Measurements from ENCODE around the gene CHRNB1. TPM values are rescaled to one million over a fixed set of nuclear protein-coding genes. Genes with fewer than 3 reads are reported as not detected.
"Not testable (repeated sequence)": the region's sequence is repeated elsewhere in the genome, so short reads cannot be mapped to it uniquely, and the experiment has no call there.

The CHRNB1 gene
- total RNA-seq, 1 donor from 2014 or later = 7.5 TPM

DNA sequence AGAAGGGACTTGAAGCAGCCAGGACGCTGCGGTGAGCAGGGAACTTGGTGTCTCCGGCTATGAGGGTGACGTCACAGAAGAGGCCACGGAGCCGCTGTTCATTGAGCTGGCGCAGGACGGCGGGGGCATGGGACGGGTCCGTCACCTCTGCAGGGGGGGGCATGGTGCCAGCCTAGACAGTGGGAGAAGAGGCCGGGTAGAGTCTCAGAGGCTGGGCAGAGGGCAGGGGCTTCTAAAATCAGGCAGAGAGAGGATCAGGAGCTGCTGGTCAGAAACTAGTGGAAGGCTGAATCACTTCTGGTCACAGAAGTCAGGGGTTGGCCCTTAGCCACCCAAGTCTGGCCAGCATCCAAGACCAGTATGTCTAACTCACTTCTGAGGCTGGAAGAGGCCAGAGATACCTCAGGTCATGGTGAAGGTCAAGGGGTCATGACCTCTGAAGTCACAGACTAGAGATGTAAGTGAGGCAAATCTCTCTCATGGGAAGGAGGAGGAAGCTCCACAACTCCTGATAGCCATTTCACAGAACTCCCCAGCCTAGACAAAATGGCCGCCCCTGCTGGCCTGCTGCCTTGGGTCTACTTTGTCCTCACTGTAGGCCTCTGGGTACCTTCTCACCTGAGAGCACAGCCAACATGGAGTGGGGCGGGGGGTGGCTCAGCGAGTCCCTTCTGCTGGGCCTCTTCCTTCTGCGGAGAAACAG lies 21.9 kb downstream of the CHRNB1 start:
- no peak for DNase-seq (ENCODE audit: low read depth, low spot score)

- DNase-seq (ENCODE audit: low read depth, low spot score) = no peak
These were observed 22.6 kb downstream of the CHRNB1 start for GRCh38 chr17:7467498-7467897.

DNA sequence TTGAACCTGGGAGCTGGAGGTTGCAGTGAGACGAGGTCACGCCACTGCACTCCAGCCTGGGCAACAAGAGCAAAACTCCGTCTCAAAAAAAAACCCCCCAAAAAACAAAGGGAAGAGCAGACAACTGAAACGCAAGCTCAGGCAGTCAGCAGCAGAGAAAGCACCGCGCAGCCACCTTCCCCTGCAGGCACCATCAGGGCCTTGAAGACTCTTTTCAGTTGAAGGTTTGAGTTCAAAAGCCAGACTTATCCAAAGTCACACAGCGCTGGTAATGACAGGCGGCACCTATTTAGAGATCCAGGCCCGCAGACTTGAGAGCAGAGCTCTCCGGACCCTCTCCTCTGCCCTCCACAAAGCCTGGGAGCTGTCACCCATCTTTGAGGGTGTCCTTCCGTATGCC lies 23.4 kb downstream of the CHRNB1 start:
- no peak for DNase-seq (ENCODE audit: low read depth, low spot score)

- DNase-seq (ENCODE audit: low read depth, low spot score) = no peak
These were observed 24.0 kb downstream of the CHRNB1 start for GRCh38 chr17:7468804-7469389.

GRCh38 chr17:7469843-7470242 lies 25.0 kb downstream of the CHRNB1 start:
- DNase-seq (ENCODE audit: low read depth, low spot score) = not testable (repeated sequence)

GRCh38 chr17:7470457-7470973 lies 25.7 kb downstream of the CHRNB1 start:
- DNase-seq (ENCODE audit: low read depth, low spot score) = not testable (repeated sequence)

GRCh38 chr17:7471729-7472128 lies 26.9 kb downstream of the CHRNB1 start:
- no peak for DNase-seq (ENCODE audit: low read depth, low spot score)

DNA sequence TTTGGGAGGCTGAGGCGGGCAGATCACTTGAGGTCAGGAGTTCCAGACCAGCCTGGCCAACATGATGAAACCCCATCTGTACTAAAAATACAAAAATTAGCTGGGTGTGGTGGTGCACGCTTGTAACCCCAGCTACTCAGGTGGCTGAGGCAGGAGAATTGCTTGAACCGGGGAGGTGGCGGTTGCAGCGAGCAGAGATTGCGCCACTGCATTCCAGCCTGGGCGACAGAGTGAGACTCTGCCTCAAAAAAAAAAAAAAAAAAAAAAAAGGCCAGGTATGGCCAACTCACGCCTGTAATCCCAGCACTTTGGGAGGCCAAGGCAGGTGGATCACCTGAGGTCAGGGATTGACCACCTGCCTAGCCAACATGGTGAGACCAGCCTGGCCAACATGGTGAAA lies 29.9 kb downstream of the CHRNB1 start:
- not testable (repeated sequence) for DNase-seq (ENCODE audit: low read depth, low spot score)

- DNase-seq (ENCODE audit: low read depth, low spot score) = no peak
These were observed 31.0 kb downstream of the CHRNB1 start for GRCh38 chr17:7475764-7476422.

- no peak for DNase-seq (ENCODE audit: low read depth, low spot score)
These were observed 31.6 kb downstream of the CHRNB1 start for GRCh38 chr17:7476494-7476893.

DNA sequence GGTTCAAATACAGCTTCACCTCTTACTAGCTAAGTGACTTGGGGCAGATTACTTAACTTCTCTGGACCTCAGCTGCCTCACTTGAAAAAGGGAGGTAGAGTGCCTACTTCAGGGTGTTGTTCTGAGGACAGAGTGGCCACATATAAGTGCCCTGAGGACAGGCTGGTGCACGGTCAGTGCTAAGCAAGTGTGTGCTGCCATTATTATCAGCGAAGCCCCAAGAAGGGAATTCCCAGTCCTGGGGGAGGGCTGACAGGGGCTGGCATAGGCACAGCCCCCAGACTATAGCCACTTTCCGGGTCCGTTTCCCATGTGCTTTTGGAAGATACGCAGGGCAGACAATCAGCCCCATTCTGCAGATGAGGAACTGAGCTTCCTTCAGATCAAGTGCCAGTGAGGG lies 32.1 kb downstream of the CHRNB1 start:
- no peak for DNase-seq (ENCODE audit: low read depth, low spot score)

DNA sequence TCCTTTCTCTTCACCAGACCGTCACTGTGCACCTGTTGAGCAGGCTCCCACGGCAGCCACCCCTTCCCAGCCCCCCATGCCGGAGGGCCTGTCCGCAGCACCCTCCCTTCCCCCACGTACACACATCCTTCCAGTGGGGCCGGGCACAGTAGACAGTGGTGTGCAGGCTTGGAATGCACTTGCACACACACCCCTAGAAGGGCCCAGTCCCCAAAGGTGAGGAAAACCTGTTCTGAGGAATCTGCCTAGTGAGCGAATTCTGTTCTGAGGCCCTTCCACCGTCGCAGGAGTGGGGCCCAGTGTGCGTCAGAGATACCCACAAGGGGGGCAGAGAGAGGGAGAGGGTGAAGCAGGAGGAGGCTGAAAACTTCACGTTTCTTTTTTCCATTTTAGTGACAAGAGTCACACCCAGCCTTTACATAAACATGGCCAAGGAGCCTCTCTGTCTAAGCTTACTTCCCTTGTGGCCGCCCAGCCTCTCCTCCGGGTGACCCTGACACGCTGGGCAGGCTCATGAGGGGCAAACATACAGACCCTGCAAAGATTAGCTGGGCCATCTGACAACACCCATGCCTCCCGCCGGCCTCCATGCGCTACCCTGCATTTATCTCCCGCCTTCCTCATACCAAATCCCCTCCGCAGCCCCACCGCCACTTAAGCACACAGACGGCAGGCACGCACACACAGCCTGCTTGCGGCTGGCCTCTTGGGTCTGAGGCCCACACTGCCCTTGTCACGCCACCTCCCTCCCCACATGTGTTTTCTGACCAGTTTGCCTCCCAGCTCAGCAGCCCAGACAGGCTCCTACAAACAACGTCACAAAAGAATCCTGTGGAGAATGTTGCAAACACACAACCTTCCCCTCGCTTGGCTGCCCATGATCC lies 32.8 kb downstream of the CHRNB1 start:
- no peak for DNase-seq (ENCODE audit: low read depth, low spot score)

DNA sequence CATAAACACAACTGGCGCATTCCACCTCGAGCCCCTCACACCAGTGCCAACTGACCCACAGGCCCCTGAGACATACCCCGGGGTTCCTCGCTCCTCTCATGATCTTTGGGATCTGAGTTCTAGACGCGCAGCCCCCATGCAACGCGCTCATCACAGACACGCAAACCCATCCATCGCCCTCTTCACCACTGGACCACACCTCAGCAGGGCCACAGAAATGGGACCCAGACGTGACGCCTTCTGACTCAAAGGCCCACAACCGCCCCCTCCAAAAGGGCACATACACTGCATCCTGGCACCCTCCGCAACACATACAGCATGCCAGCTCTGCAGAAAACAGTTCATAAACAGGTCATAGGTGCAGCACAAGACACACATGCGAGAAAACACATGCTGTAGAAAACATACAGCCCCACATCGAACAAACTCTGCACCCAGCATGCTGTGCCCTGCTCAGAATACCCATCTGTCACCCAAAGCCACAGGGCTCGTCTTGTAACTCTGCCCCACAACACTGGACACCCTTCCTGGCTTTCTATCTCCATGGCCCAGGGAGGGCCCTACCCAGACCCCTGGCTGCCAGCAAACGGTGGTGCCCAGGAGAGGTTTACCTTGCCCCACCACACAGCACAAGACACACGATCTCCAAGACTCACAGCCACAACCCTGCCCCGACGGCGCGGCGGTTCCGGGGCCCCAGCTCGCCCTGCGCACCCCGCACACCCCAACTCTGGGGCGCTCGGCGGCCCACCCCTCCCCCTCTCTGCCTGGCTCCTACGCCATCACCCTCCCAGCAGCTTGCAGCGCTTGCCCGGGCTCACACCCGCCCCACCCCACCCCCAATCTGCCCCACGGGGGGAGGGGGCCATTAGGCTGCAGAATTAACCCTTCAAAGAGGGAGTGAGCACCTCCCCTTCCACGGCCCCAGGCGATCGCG lies 33.7 kb downstream of the CHRNB1 start:
- DNase-seq (ENCODE audit: low read depth, low spot score) = no peak

DNA sequence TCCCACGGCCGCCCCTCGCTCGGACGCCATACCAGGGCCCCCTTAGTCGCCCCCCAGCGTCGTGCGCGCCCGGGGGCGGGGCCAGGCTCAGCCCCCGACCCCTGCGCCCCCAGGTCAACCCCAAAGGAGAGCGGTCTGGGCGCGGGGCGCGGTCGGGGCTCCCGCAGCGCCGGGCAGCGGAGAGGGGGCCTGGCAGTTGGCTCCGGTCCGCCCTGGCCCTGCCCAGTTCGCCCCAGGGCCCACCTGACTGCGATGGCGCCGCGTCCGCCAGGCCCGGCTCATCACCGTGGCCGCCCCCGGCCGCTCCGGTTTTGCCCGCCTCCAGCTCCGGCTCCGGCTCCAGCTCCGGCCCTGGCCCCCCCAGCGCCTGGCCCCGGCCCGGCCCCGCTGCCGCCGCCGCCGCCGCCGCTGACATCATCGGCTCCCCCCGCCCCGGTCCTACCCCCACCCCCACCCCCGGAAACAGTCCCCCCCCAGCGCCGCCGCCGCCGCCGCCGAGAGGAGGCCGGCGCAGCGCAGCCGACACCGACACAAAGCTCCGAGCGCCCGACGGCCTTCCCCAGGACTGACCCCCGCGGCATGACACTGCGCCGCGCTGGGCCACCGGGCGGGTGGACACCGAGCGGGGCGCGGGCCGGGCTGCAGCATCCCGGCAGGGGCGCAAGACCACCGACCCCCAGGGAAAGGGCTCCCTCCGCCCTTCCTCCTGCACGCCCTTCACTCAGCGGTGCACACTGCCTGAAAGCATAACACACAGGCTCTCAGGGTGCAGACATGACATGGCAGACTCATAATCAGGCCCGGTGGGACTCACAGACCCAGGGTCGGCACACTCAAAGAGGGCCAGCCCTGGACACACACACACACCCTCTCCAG lies 34.6 kb downstream of the CHRNB1 start, which contains the start of gene ZBTB4:
TSS of gene ZBTB4 (minus strand) at position 419 of the 876 bp plus-strand sequence. CDS start 12,830 bp downstream, outside the sequence.
- no peak for DNase-seq (ENCODE audit: low read depth, low spot score)

- no peak for DNase-seq (ENCODE audit: low read depth, low spot score)
These were observed 35.2 kb downstream of the CHRNB1 start for GRCh38 chr17:7480089-7480384.

- not testable (repeated sequence) for DNase-seq (ENCODE audit: low read depth, low spot score)
These were observed 36.4 kb downstream of the CHRNB1 start, which contains the start of gene SLC35G6 for GRCh38 chr17:7481275-7481674. Gene SLC35G6 (plus strand): TSS chr17:7481446. CDS start chr17:7481517, 71 bp downstream.

DNA sequence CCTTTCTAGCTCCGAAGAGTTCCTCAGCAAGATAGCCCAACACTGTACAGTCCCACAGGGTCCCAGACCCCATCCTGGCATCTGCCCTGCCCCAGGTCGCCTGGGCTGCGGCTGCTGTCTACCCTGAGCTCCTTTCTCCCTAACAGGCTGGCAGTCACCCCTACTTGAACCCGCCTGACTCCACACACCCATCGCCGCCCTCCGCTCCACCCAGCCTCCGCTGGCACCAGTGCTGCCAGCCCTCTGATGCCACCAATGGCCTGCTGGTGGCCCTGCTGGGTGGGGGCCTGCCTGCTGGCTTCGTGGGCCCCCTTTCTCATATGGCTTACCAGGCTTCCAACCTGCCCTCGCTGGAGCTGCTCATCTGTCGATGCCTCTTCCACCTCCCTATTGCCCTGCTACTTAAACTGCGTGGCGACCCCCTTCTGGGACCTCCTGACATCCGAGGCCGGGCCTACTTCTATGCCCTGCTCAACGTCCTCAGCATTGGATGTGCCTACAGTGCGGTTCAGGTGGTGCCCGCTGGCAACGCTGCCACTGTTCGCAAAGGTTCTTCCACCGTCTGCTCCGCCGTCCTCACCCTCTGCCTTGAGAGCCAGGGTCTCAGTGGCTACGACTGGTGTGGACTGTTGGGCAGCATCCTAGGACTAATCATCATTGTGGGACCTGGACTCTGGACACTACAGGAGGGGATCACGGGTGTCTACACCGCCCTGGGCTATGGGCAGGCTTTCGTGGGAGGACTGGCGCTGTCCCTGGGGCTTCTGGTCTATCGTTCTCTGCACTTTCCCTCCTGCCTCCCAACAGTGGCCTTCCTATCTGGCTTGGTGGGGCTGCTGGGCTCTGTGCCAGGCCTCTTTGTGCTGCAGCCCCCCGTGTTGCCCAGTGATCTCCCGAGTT lies 37.2 kb downstream of the CHRNB1 start:
- not testable (repeated sequence) for DNase-seq (ENCODE audit: low read depth, low spot score)

DNA sequence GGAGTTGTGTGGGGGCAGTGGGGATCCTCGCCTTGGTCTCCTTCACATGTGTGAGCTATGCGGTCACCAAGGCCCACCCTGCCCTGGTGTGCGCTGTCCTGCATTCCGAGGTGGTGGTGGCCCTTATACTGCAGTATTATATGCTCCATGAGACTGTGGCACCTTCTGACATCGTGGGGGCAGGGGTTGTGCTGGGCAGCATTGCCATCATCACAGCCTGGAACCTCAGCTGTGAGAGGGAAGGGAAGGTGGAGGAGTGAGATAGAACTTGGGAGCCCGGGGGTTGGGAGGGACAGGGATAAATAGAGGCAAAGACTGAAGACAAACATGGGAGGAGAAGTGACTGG lies 37.9 kb downstream of the CHRNB1 start:
- DNase-seq (ENCODE audit: low read depth, low spot score) = not testable (repeated sequence)
